Brain microvascular endothelial cell (primary cell): Measurements from ENCODE around the gene PTPRT.

Source experiments
- DNase-seq: peaks from one replicate; pipeline ENCODE4 v3.0.0-alpha.2; 2020
- H3K27ac ChIP-seq: fragments of 250-450 bp; sonication (Bioruptor Pico); 2 replicates; pipeline ENCODE4 v1.5.1; 2020; ENCODE audit warnings: mild to moderate bottlenecking, moderate library complexity
- H3K27me3 ChIP-seq: fragments of 250-450 bp; sonication (Bioruptor Pico); replicated peaks from 2 replicates; pipeline ENCODE4 v1.5.1; 2020; ENCODE audit warnings: mild to moderate bottlenecking
- H3K36me3 ChIP-seq: fragments of 250-450 bp; sonication (Bioruptor Pico); replicated peaks from 2 replicates; pipeline ENCODE4 v1.5.1; 2020; ENCODE audit warnings: mild to moderate bottlenecking
- H3K4me3 ChIP-seq: 2 replicates; pipeline ENCODE4 v1.5.1; 2011; ENCODE audit warnings: low read depth, mild to moderate bottlenecking, control low read depth, low read length, moderate library complexity
- in situ Hi-C: cut with HindIII; loops from 2 replicates; pipeline ENCODE4 v1.10.0; 2017; ENCODE audit warnings: low sequenced_read_pairs, low pct_ligation_motif_present
- TF ChIP-seq, protein P1 (sequence below): IDR thresholded peaks from 2 replicates; pipeline ENCODE4 v1.5.1; 2011; ENCODE audit warnings: low read depth, mild to moderate bottlenecking, moderate library complexity, low read length, control low read depth, inconsistent platforms; ENCODE audit errors: missing control alignments

PTPRT gene

DNA sequence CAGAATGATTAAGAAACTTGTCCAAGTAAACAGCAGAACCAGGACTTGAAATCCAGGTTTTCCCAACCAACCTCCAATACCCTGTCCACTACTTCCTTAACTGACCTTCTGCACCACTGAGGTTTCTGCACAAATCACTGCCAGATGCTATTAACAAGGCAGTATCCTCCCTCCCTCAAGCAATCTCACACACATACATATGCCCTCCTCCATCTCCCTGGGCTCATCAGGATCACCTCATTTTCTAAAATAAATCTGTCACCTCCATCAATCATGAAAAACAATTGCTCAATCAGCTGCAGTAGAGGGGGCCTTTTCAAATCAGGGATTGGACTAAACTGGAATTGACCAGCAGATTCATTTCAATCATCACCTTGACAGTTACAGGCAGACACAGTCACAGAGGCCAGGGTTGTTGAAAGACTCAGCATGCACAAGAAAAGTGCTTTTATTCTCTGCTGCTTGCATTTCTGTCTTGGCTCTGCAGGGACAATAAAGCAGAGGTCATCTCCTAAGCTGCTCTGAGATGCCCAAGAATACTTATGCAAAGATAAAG, 539.4 kb downstream of the PTPRT start:
- TF ChIP-seq, protein P1, sequence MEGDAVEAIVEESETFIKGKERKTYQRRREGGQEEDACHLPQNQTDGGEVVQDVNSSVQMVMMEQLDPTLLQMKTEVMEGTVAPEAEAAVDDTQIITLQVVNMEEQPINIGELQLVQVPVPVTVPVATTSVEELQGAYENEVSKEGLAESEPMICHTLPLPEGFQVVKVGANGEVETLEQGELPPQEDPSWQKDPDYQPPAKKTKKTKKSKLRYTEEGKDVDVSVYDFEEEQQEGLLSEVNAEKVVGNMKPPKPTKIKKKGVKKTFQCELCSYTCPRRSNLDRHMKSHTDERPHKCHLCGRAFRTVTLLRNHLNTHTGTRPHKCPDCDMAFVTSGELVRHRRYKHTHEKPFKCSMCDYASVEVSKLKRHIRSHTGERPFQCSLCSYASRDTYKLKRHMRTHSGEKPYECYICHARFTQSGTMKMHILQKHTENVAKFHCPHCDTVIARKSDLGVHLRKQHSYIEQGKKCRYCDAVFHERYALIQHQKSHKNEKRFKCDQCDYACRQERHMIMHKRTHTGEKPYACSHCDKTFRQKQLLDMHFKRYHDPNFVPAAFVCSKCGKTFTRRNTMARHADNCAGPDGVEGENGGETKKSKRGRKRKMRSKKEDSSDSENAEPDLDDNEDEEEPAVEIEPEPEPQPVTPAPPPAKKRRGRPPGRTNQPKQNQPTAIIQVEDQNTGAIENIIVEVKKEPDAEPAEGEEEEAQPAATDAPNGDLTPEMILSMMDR = no peak

DNA sequence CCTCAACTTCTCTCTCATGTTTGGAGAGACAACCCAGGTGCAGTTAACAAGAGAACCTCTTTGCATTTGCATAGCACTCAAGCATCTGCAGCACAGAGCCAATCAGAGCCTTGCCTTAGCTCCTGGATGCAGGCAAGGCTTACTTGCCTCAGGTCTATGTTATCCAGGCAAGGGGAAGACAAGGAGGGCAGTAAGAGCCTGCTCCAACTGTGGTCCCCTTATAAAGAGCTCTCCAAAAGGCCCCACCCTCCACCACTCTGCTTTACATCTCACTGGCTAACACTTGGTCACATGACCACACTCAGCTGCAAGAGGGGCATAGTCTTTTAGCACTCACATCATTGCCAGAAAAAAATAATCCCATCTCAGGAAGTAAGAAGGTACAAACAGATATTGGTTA, 540.0 kb downstream of the PTPRT start:
- DNase-seq = no peak
- Histone ChIP-seq H3K4me3 (no peak overlapping the region), H3K27me3 (no peaks in the 10 kb centered on the region), H3K36me3 (no peaks in the 10 kb centered on the region), H3K27ac (no peak overlapping the region)
- TF ChIP-seq, protein P1 = no peak
- in situ Hi-C loops = no loop called here

More for the DNA sequence above, 539.4 kb downstream of the PTPRT start:
- no peak for DNase-seq
- no peak overlapping the region for H3K4me3 ChIP-seq
- H3K27me3 ChIP-seq = no peaks in the 10 kb centered on the region
- no peak overlapping the region for H3K27ac ChIP-seq
- in situ Hi-C loops = no loop called here
- no peaks in the 10 kb centered on the region for H3K36me3 ChIP-seq

GRCh38 chr20:42646250-42646649, 543.5 kb downstream of the PTPRT start:
- in situ Hi-C loops = no loop called here
- Histone ChIP-seq H3K27me3 (no peaks in the 10 kb centered on the region), H3K36me3 (no peaks in the 10 kb centered on the region), H3K4me3 (no peak overlapping the region), H3K27ac (no peak overlapping the region)
- DNase-seq = no peak
- TF ChIP-seq, protein P1 = no peak

DNA sequence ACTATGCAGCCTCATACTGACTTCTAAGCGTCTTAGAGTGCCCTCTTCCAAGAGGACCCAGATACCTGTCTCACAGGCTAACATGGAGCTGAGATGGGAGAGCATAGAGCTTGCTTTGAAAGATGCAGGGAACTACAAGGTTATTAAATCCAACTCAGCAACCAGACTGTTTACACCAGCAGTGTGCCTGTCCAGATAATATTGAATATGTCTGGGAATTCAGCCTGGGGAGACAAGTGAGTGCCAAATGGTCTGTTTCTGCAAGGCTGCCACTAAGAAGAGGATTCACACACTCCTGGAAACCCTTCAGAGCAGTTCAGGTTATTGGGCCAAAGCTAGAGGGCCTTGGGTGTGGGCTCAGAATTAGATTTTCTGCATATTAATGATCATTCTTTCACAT, 547.8 kb downstream of the PTPRT start:
- Histone ChIP-seq H3K36me3 (no peaks in the 10 kb centered on the region), H3K27ac (no peak overlapping the region), H3K4me3 (no peak overlapping the region), H3K27me3 (no peaks in the 10 kb centered on the region)
- no peak for DNase-seq
- in situ Hi-C loops = no loop called here
- TF ChIP-seq, protein P1 = no peak

GRCh38 chr20:42639140-42639539, 550.6 kb downstream of the PTPRT start:
- no peak overlapping the region for H3K27ac ChIP-seq
- H3K36me3 ChIP-seq = no peaks in the 10 kb centered on the region
- H3K27me3 ChIP-seq = no peaks in the 10 kb centered on the region
- DNase-seq = no peak
- TF ChIP-seq, protein P1 = no peak
- H3K4me3 ChIP-seq = no peak overlapping the region
- in situ Hi-C loops = no loop called here

DNA sequence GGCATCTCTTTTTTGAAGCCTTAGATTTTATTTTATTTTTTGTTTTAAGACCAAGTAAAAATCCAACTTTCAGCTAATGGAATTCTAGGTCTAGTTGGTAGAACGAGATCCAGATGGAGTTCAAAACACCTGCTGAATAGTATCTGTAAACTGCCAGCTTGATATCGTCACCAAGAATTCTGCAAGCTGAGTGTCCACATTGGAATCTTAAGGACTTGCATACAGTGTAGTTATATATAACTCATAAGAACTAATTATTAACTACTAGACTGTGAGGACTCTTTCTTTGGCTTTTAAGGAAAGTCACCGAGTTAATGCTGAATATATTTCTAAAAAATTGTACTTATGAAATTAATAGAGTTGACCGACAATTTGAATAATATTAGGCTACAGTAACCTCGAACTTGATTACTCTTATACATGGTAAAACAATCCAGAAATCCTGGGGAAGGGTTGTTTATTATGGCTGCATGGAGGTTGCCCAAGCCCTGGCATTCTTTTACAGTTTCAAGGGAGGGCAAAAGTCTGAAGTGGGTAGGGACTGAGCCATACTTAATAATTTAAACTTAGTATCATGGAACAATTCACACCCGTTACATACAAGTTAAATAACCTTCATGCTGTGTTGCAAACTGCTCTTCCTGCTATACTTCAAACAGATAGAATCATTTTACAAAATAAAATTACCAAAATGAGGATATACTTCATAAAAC, 553.9 kb downstream of the PTPRT start:
- no peaks in the 10 kb centered on the region for H3K36me3 ChIP-seq
- TF ChIP-seq, protein P1 = no peak
- DNase-seq = no peak
- H3K4me3 ChIP-seq = no peak overlapping the region
- no peak overlapping the region for H3K27ac ChIP-seq
- no peaks in the 10 kb centered on the region for H3K27me3 ChIP-seq
- in situ Hi-C loops = no loop called here
